ENCODE data around the gene CSPG5. TPM values are rescaled to one million over a fixed set of nuclear protein-coding genes. Genes with fewer than 3 reads are reported as not detected.
A peak's percentile ranks its signal among the peaks of the same experiment; 100 is the strongest.

Gene CSPG5
- polyA plus RNA-seq, 4 donors, result 0.37 to 0.64 TPM; not detected in 2

- Histone ChIP-seq H3K27me3 (ENCODE audit: control insufficient read depth in 3 of 3, insufficient read depth in 3 of 3, low read length in 3 of 3) (peaks cover 6 to 25% (median 7%) of the 10 kb centered on the region in 3 donors), H3K4me3 (ENCODE audit: low read depth in 1 of 3, low read length in 3 of 3) (no peak overlapping the region), H3K27ac (ENCODE audit: low read depth in 1 of 3, low read length in 2 of 3) (no peak overlapping the region), H3K9me3 (ENCODE audit: control insufficient read depth in 2 of 2, insufficient read depth in 1 of 2, low read depth in 1 of 2, low read length in 1 of 2) (no peaks in the 10 kb centered on the region), H3K4me1 (ENCODE audit: control insufficient read depth in 3 of 3, insufficient read depth in 2 of 3, low read depth in 1 of 3, low read length in 2 of 3) (peaks cover 0 to 5% (median 0%) of the 10 kb centered on the region in 3 donors), H3K36me3 (ENCODE audit: control insufficient read depth in 3 of 3, insufficient read depth in 2 of 3, low read depth in 1 of 3, low read length in 3 of 3) (peaks cover 4 to 15% (median 4%) of the 10 kb centered on the region in 3 donors)
- FAIRE-seq (no peak), DNase-seq (no peak)
- 57 to 75% (median 58%) methylated on average over 4 of the region's 4 CpGs for WGBS, 3 donors
These were observed 3.2 kb upstream of the CSPG5 start for GRCh38 chr3:47581835-47582234.

GRCh38 chr3:47581422-47581821 lies 2.8 kb upstream of the CSPG5 start:
- Histone ChIP-seq H3K27ac (ENCODE audit: low read depth in 1 of 3, low read length in 2 of 3) (no peak overlapping the region), H3K27me3 (ENCODE audit: control insufficient read depth in 3 of 3, insufficient read depth in 3 of 3, low read length in 3 of 3) (peaks cover 6 to 29% (median 7%) of the 10 kb centered on the region in 3 donors), H3K4me3 (ENCODE audit: low read depth in 1 of 3, low read length in 3 of 3) (no peak overlapping the region), H3K36me3 (ENCODE audit: control insufficient read depth in 3 of 3, insufficient read depth in 2 of 3, low read depth in 1 of 3, low read length in 3 of 3) (peaks cover 4 to 12% (median 4%) of the 10 kb centered on the region in 3 donors), H3K4me1 (ENCODE audit: control insufficient read depth in 3 of 3, insufficient read depth in 2 of 3, low read depth in 1 of 3, low read length in 2 of 3) (peaks cover 0 to 5% (median 0%) of the 10 kb centered on the region in 3 donors), H3K9me3 (ENCODE audit: control insufficient read depth in 2 of 2, insufficient read depth in 1 of 2, low read depth in 1 of 2, low read length in 1 of 2) (no peaks in the 10 kb centered on the region)
- WGBS, 3 donors, result 13 to 59% (median 27%) methylated on average over 5 of the region's 5 CpGs
- peak in 1 of 2 donors; percentile 46 for DNase-seq
- FAIRE-seq, result no peak

- H3K4me3 ChIP-seq (ENCODE audit: low read depth in 1 of 3, low read length in 3 of 3), result no peak overlapping the region
- H3K4me1 ChIP-seq (ENCODE audit: control insufficient read depth in 3 of 3, insufficient read depth in 2 of 3, low read depth in 1 of 3, low read length in 2 of 3), result peaks cover 0 to 5% (median 0%) of the 10 kb centered on the region in 3 donors
- H3K9me3 ChIP-seq (ENCODE audit: control insufficient read depth in 2 of 2, insufficient read depth in 1 of 2, low read depth in 1 of 2, low read length in 1 of 2), result no peaks in the 10 kb centered on the region
- FAIRE-seq (no peak), DNase-seq (no peak)
- 61 to 67% (median 66%) methylated on average over 4 of the region's 4 CpGs for WGBS, 3 donors
- no peak overlapping the region for H3K27ac ChIP-seq (ENCODE audit: low read depth in 1 of 3, low read length in 2 of 3)
- H3K27me3 ChIP-seq (ENCODE audit: control insufficient read depth in 3 of 3, insufficient read depth in 3 of 3, low read length in 3 of 3), result peaks cover 6 to 34% (median 7%) of the 10 kb centered on the region in 3 donors
- H3K36me3 ChIP-seq (ENCODE audit: control insufficient read depth in 3 of 3, insufficient read depth in 2 of 3, low read depth in 1 of 3, low read length in 3 of 3), result peaks cover under 1 to 10% (median 4%) of the 10 kb centered on the region in 3 donors
These were observed 1.8 kb upstream of the CSPG5 start for GRCh38 chr3:47580481-47580880.

- H3K27me3 ChIP-seq (ENCODE audit: control insufficient read depth in 3 of 3, insufficient read depth in 3 of 3, low read length in 3 of 3), result peaks cover 6 to 34% (median 7%) of the 10 kb centered on the region in 3 donors
- H3K36me3 ChIP-seq (ENCODE audit: control insufficient read depth in 3 of 3, insufficient read depth in 2 of 3, low read depth in 1 of 3, low read length in 3 of 3), result peaks cover 0 to 4% (median 0%) of the 10 kb centered on the region in 3 donors
- H3K4me3 ChIP-seq (ENCODE audit: low read depth in 1 of 3, low read length in 3 of 3), result no peak overlapping the region
- 70 to 87% (median 84%) methylated on average over 2 of the region's 2 CpGs for WGBS, 3 donors
- DNase-seq (no peak), FAIRE-seq (no peak)
- no peaks in the 10 kb centered on the region for H3K9me3 ChIP-seq (ENCODE audit: control insufficient read depth in 2 of 2, insufficient read depth in 1 of 2, low read depth in 1 of 2, low read length in 1 of 2)
- no peak overlapping the region for H3K27ac ChIP-seq (ENCODE audit: low read depth in 1 of 3, low read length in 2 of 3)
- peaks cover 0 to 5% (median 0%) of the 10 kb centered on the region in 3 donors for H3K4me1 ChIP-seq (ENCODE audit: control insufficient read depth in 3 of 3, insufficient read depth in 2 of 3, low read depth in 1 of 3, low read length in 2 of 3)
These were observed 1.2 kb upstream of the CSPG5 start for GRCh38 chr3:47579875-47580274.

GRCh38 chr3:47578119-47578632 lies 489 bp downstream of the CSPG5 start:
- 1 to 4% (median 1%) methylated on average over 11 to 57 of the region's 57 CpGs for WGBS, 3 donors
- FAIRE-seq, result no peak
- peak; percentile 19 to 49 for DNase-seq
- Histone ChIP-seq H3K27me3 (ENCODE audit: control insufficient read depth in 3 of 3, insufficient read depth in 3 of 3, low read length in 3 of 3) (peaks cover 6 to 39% (median 7%) of the 10 kb centered on the region in 3 donors), H3K4me1 (ENCODE audit: control insufficient read depth in 3 of 3, insufficient read depth in 2 of 3, low read depth in 1 of 3, low read length in 2 of 3) (peaks cover 0 to 5% (median 0%) of the 10 kb centered on the region in 3 donors), H3K36me3 (ENCODE audit: control insufficient read depth in 3 of 3, insufficient read depth in 2 of 3, low read depth in 1 of 3, low read length in 3 of 3) (no peaks in the 10 kb centered on the region), H3K27ac (ENCODE audit: low read depth in 1 of 3, low read length in 2 of 3) (no peak overlapping the region), H3K9me3 (ENCODE audit: control insufficient read depth in 2 of 2, insufficient read depth in 1 of 2, low read depth in 1 of 2, low read length in 1 of 2) (no peaks in the 10 kb centered on the region), H3K4me3 (ENCODE audit: low read depth in 1 of 3, low read length in 3 of 3) (peak overlapping the region; percentile 24 to 83 (median 47))

- peaks cover 6 to 43% (median 9%) of the 10 kb centered on the region in 3 donors for H3K27me3 ChIP-seq (ENCODE audit: control insufficient read depth in 3 of 3, insufficient read depth in 3 of 3, low read length in 3 of 3)
- peaks cover 0 to 5% (median 0%) of the 10 kb centered on the region in 3 donors for H3K4me1 ChIP-seq (ENCODE audit: control insufficient read depth in 3 of 3, insufficient read depth in 2 of 3, low read depth in 1 of 3, low read length in 2 of 3)
- DNase-seq (peak in 1 of 2 donors; percentile 51), FAIRE-seq (no peak)
- 4 to 5% (median 4%) methylated on average over 24 to 49 of the region's 49 CpGs for WGBS, 3 donors
- no peaks in the 10 kb centered on the region for H3K9me3 ChIP-seq (ENCODE audit: control insufficient read depth in 2 of 2, insufficient read depth in 1 of 2, low read depth in 1 of 2, low read length in 1 of 2)
- peak overlapping the region; percentile 24 to 83 (median 47) for H3K4me3 ChIP-seq (ENCODE audit: low read depth in 1 of 3, low read length in 3 of 3)
- H3K36me3 ChIP-seq (ENCODE audit: control insufficient read depth in 3 of 3, insufficient read depth in 2 of 3, low read depth in 1 of 3, low read length in 3 of 3), result no peaks in the 10 kb centered on the region
- no peak overlapping the region for H3K27ac ChIP-seq (ENCODE audit: low read depth in 1 of 3, low read length in 2 of 3)
These were observed 1.0 kb downstream of the CSPG5 start for GRCh38 chr3:47577583-47578118.

GRCh38 chr3:47573190-47574172 lies 5.2 kb downstream of the CSPG5 start:
- Histone ChIP-seq H3K27ac (ENCODE audit: low read depth in 1 of 3, low read length in 2 of 3) (no peak overlapping the region), H3K27me3 (ENCODE audit: control insufficient read depth in 3 of 3, insufficient read depth in 3 of 3, low read length in 3 of 3) (peaks cover 0 to 37% (median 5%) of the 10 kb centered on the region in 3 donors), H3K36me3 (ENCODE audit: control insufficient read depth in 3 of 3, insufficient read depth in 2 of 3, low read depth in 1 of 3, low read length in 3 of 3) (no peaks in the 10 kb centered on the region), H3K4me1 (ENCODE audit: control insufficient read depth in 3 of 3, insufficient read depth in 2 of 3, low read depth in 1 of 3, low read length in 2 of 3) (peaks cover 0 to 5% (median 0%) of the 10 kb centered on the region in 3 donors), H3K4me3 (ENCODE audit: low read depth in 1 of 3, low read length in 3 of 3) (no peak overlapping the region), H3K9me3 (ENCODE audit: control insufficient read depth in 2 of 2, insufficient read depth in 1 of 2, low read depth in 1 of 2, low read length in 1 of 2) (no peaks in the 10 kb centered on the region)
- no peak for FAIRE-seq
- DNase-seq, result no peak
- 72 to 76% (median 75%) methylated on average over 9 of the region's 9 CpGs for WGBS, 3 donors
